ENCODE results near the gene OBSCN. TPM values are rescaled to one million over a fixed set of nuclear protein-coding genes. Genes with fewer than 3 reads are reported as not detected.

OBSCN gene
- total and polyA plus RNA-seq, 9 donors = 184 to 401 (median 297) TPM

DNA sequence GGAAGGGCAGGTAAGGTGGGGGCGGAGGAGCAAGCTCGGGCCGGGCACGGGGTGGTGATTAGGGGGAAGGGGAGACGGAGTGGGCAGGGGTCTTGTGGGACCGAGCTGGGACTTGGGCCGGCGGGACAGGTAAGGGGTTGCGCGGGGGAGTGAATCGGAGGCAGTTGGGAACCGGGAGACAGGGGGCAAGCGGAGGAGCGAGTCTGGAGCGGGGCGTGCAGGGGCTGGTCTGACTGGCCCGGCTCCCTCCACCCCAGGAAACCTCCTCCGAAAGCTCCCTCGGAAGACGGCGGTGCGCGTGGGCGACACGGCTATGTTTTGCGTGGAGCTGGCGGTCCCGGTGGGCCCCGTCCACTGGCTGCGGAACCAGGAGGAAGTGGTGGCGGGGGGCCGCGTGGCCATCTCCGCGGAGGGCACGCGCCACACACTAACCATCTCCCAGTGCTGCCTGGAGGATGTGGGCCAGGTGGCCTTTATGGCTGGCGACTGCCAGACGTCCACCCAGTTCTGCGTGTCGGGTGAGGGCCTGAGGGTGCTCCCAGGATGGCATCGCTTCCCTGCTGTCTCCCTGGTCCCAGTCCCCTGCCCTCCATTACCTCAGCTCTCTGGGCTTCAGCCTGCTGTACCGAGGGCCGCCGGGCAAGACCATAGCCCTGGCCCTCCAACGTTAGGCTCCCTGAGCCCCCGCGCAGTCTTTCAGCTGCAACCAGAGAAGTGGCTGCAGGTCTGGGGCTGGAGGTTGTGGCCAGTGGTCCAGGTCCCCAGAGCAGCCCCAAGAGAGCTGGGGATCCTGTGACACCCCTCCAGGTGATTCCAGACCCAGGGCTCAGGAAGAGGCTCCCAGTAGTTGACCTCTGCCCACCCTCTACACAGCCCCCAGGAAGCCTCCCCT lies 6.3 kb downstream of the OBSCN start:
- Histone ChIP-seq H3K27me3 (ENCODE audit: control insufficient read depth, insufficient read depth, low read length) (peaks cover 15% of the 10 kb centered on the region), H3K4me1 (ENCODE audit: control insufficient read depth, insufficient read depth, low read length) (peaks cover 61% of the 10 kb centered on the region), H3K4me3 (ENCODE audit: low read length) (peak overlapping the region; percentile 15), H3K27ac (ENCODE audit: low read length) (peak overlapping the region; percentile 55), H3K9me3 (replicated peaks; ENCODE audit: control insufficient read depth, low read depth, low read length) (no peaks in the 10 kb centered on the region), H3K36me3 (ENCODE audit: control insufficient read depth, insufficient read depth, low read length) (peaks cover 40% of the 10 kb centered on the region)
- DNase-seq = no peak
- 24% methylated on average over 35 of the region's 48 CpGs for WGBS (ENCODE audit: insufficient coverage)

DNA sequence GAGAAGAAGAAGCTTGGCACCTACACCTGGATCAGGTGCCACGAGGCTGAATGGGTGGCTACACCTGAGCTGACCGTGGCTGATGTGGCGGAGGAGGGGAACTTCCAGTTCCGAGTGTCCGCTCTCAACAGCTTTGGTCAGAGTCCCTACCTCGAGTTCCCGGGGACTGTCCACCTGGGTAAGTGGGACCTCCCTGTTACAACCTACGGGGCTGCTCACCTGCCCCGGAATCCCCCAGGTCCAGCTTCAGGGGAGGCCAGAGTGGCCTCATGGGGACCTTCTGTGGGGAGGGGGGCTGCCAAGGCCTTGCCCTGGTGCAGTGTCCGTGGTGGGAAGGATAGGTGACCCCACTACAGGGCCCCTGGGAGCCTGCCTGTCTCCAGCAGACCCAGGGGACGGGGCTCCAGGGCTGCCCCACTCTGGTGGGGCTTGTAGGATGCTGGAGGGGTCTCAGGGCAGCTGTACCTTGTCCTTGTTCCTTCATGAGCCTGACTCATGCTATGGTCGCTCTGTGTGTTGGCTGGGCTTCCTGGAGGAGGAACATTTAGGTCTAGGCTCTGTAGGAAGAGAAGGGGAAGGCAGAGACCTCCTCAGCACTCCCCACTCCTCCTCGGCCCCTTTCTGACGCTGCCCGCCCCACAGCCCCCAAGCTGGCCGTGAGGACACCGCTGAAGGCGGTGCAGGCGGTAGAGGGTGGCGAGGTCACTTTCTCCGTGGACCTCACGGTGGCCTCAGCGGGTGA lies 7.2 kb downstream of the OBSCN start:
- peaks cover 47% of the 10 kb centered on the region for H3K36me3 ChIP-seq (ENCODE audit: control insufficient read depth, insufficient read depth, low read length)
- WGBS (ENCODE audit: insufficient coverage) = 91% methylated on average over 21 of the region's 23 CpGs
- peaks cover 57% of the 10 kb centered on the region for H3K4me1 ChIP-seq (ENCODE audit: control insufficient read depth, insufficient read depth, low read length)
- H3K27me3 ChIP-seq (ENCODE audit: control insufficient read depth, insufficient read depth, low read length) = peaks cover 15% of the 10 kb centered on the region
- no peak overlapping the region for H3K4me3 ChIP-seq (ENCODE audit: low read length)
- no peaks in the 10 kb centered on the region for H3K9me3 ChIP-seq (replicated peaks; ENCODE audit: control insufficient read depth, low read depth, low read length)
- H3K27ac ChIP-seq (ENCODE audit: low read length) = peak overlapping the region; percentile 55
- no peak for DNase-seq

DNA sequence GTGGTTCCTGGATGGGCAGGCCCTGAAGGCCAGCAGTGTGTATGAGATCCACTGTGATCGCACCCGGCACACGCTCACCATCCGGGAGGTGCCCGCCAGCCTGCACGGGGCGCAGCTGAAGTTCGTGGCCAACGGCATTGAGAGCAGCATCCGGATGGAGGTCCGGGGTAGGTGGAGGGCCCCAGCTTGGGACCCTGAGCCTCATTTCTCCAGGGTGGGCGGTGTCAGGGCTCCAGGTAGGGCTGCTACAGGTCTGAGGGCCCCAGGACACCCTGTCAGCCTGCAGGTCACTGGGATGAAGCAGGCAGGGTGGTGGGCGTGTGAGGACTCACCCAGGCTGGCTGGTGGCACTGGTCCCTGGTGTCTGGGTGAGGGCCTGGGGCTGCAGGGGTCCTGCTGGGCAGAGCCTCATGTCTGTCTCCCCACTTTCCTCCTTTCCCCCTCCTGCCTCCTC lies 7.8 kb downstream of the OBSCN start:
- Histone ChIP-seq H3K27ac (ENCODE audit: low read length) (peak overlapping the region; percentile 25), H3K4me1 (ENCODE audit: control insufficient read depth, insufficient read depth, low read length) (peaks cover 52% of the 10 kb centered on the region), H3K36me3 (ENCODE audit: control insufficient read depth, insufficient read depth, low read length) (peaks cover 49% of the 10 kb centered on the region), H3K27me3 (ENCODE audit: control insufficient read depth, insufficient read depth, low read length) (peaks cover 15% of the 10 kb centered on the region), H3K4me3 (ENCODE audit: low read length) (no peak overlapping the region), H3K9me3 (replicated peaks; ENCODE audit: control insufficient read depth, low read depth, low read length) (no peaks in the 10 kb centered on the region)
- no peak for DNase-seq
- 97% methylated on average over 13 of the region's 13 CpGs for WGBS (ENCODE audit: insufficient coverage)

DNA sequence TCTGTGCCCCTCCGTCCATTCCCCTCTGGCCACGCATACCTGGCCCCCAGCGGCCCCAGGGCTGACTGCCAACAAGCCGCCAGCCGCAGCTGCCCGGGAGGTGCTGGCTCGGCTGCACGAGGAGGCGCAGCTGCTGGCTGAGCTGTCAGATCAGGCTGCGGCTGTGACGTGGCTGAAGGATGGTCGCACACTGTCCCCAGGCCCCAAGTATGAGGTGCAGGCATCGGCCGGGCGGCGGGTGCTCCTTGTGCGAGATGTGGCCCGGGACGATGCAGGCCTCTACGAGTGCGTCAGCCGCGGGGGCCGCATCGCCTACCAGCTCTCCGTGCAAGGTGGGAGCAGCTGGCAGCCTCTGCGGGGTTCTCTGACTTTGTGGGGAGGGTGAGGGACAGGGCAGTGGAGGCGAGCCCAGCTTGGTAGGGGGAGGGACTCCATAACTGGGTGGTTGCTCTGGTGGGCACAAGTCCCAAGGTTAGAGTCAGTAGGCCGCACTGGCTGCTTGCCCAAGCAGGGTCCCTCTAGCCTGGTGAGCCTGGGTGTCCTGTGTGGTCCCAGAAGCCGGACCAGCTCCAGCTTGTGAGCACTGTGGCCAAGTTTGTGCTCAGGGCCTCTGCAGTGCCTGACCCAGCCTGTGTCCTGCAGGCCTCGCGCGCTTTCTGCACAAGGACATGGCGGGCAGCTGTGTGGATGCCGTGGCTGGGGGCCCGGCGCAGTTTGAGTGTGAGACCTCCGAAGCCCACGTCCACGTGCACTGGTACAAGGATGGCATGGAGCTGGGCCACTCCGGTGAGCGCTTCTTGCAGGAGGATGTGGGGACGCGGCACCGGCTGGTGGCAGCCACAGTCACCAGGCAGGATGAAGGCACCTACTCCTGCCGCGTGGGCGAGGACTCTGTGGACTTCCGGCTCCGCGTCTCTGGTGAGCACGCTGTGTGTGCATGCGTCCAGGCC lies 8.8 kb downstream of the OBSCN start:
- H3K27me3 ChIP-seq (ENCODE audit: control insufficient read depth, insufficient read depth, low read length) = peaks cover 11% of the 10 kb centered on the region
- H3K9me3 ChIP-seq (replicated peaks; ENCODE audit: control insufficient read depth, low read depth, low read length) = no peaks in the 10 kb centered on the region
- peak overlapping the region; percentile 51 for H3K27ac ChIP-seq (ENCODE audit: low read length)
- H3K36me3 ChIP-seq (ENCODE audit: control insufficient read depth, insufficient read depth, low read length) = peaks cover 53% of the 10 kb centered on the region
- 91% methylated on average over 47 of the region's 53 CpGs for WGBS (ENCODE audit: insufficient coverage)
- H3K4me1 ChIP-seq (ENCODE audit: control insufficient read depth, insufficient read depth, low read length) = peaks cover 43% of the 10 kb centered on the region
- H3K4me3 ChIP-seq (ENCODE audit: low read length) = no peak overlapping the region
- peak; percentile 53 for DNase-seq

DNA sequence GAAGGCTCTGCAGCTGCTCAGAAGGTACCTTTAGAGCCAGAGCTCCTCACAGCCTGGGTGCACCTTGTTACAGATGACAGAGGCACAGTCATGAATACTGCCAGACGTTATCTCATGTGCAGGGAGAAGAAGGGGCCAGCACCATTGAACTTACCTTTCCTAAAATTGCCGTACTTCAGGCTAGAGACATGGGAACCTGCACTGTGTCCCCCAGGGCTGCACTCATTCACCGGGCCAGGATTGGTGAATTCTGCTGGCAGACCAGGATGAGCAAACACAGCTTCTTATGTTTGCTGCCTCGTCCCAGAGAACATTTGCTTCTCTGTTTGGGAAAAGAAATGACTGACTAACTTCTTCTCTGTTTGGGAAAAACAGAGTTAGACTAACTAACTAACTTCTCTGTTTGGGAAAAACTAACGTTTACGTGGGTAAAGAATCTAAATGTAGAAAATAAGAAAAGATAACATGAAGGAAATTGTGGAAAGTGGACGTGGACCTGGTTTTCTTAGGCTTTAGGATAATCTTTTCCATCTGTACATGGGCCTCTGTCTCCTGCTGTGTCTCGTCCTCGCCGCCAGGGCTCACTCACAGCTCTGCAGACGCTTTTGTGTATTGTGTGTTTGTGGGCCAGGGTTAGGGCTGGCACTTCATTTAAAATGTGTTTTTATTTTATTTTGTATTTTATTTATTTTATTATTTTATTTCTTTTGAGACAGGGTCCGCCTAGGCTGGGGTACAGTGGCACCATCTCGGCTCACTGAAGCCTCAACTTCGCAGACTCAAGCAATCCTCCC lies 9.9 kb downstream of the OBSCN start:
- no peak for DNase-seq
- WGBS (ENCODE audit: insufficient coverage) = 57% methylated on average over 4 of the region's 14 CpGs
- H3K9me3 ChIP-seq (replicated peaks; ENCODE audit: control insufficient read depth, low read depth, low read length) = no peaks in the 10 kb centered on the region
- no peak overlapping the region for H3K27ac ChIP-seq (ENCODE audit: low read length)
- peaks cover 39% of the 10 kb centered on the region for H3K4me1 ChIP-seq (ENCODE audit: control insufficient read depth, insufficient read depth, low read length)
- H3K36me3 ChIP-seq (ENCODE audit: control insufficient read depth, insufficient read depth, low read length) = peaks cover 59% of the 10 kb centered on the region
- no peak overlapping the region for H3K4me3 ChIP-seq (ENCODE audit: low read length)
- H3K27me3 ChIP-seq (ENCODE audit: control insufficient read depth, insufficient read depth, low read length) = peaks cover 7% of the 10 kb centered on the region

DNA sequence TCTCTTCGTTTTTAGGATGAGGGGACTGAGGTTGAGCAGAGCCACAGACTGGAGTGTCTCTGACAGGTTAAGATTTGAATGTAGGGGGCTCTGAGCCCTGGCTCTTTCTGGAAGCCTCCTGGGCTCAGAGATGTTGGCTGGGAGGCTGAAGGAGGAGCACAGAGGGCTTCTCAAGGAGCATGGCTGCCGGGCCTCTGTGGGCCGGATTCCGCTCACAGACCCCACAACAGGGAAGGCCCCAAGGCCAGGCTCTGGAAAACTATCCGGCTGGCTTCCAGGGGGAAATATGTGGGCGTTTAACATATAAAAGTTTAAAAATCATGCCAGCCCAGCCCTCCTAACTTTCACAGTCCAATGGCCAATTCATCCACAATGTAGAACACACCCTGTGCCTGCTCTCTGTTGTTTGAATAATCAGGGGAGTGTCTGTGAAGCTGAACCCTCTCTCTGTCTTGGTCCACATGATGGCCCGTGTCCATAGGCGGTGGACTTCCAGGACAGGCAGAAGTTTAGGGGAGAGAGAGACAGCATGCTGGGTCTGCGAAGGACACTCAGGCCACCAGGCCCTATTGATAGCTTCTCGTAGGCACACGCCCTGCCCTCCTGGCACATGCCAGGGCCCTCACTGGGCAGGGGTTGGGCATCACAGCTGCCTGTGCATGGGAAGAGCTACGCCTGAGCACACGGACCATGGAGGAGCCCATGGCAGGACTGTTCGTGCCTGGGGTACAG lies 10.8 kb downstream of the OBSCN start:
- peaks cover under 1% of the 10 kb centered on the region for H3K9me3 ChIP-seq (replicated peaks; ENCODE audit: control insufficient read depth, low read depth, low read length)
- H3K4me3 ChIP-seq (ENCODE audit: low read length) = no peak overlapping the region
- H3K36me3 ChIP-seq (ENCODE audit: control insufficient read depth, insufficient read depth, low read length) = peaks cover 67% of the 10 kb centered on the region
- no peak for DNase-seq
- peaks cover 4% of the 10 kb centered on the region for H3K27me3 ChIP-seq (ENCODE audit: control insufficient read depth, insufficient read depth, low read length)
- no peak overlapping the region for H3K27ac ChIP-seq (ENCODE audit: low read length)
- 84% methylated on average over 8 of the region's 14 CpGs for WGBS (ENCODE audit: insufficient coverage)
- H3K4me1 ChIP-seq (ENCODE audit: control insufficient read depth, insufficient read depth, low read length) = peaks cover 34% of the 10 kb centered on the region

DNA sequence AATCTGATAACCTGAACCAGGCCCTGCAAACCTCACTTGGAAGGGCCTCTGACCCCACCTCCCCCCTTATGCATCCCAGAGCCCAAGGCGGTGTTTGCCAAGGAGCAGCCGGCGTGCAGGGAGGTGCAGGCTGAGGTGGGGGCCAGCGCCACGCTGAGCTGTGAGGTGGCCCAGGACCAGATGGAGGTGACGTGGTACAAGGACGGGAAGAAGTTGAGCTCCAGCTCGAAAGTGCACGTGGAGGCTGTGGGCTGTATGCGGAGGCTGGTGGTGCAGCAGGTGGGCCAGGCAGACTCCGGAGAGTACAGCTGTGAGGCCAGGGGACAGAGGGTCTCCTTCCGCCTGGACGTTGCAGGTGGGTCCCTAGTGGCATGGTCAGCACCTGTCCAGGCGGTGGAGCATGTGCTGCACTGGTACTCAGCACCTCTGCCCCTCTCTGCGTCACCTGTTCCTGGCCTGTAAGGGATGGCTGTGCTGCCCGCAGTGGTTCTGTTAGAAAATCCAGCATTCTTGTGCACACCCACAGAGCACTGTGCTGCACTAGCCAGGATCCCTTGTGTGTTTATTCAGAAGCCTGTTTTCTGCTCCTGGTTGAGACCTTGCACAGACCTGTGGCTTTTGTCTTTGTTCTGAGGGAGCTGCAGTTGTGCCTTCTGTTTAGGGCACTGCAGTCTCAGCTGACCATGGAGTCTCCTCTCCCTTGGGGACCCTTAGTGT lies 11.6 kb downstream of the OBSCN start:
- peaks cover 2% of the 10 kb centered on the region for H3K27me3 ChIP-seq (ENCODE audit: control insufficient read depth, insufficient read depth, low read length)
- peaks cover 31% of the 10 kb centered on the region for H3K4me1 ChIP-seq (ENCODE audit: control insufficient read depth, insufficient read depth, low read length)
- no peak overlapping the region for H3K27ac ChIP-seq (ENCODE audit: low read length)
- 93% methylated on average over 15 of the region's 16 CpGs for WGBS (ENCODE audit: insufficient coverage)
- DNase-seq = no peak
- no peak overlapping the region for H3K4me3 ChIP-seq (ENCODE audit: low read length)
- peaks cover 7% of the 10 kb centered on the region for H3K9me3 ChIP-seq (replicated peaks; ENCODE audit: control insufficient read depth, low read depth, low read length)
- H3K36me3 ChIP-seq (ENCODE audit: control insufficient read depth, insufficient read depth, low read length) = peaks cover 71% of the 10 kb centered on the region

DNA sequence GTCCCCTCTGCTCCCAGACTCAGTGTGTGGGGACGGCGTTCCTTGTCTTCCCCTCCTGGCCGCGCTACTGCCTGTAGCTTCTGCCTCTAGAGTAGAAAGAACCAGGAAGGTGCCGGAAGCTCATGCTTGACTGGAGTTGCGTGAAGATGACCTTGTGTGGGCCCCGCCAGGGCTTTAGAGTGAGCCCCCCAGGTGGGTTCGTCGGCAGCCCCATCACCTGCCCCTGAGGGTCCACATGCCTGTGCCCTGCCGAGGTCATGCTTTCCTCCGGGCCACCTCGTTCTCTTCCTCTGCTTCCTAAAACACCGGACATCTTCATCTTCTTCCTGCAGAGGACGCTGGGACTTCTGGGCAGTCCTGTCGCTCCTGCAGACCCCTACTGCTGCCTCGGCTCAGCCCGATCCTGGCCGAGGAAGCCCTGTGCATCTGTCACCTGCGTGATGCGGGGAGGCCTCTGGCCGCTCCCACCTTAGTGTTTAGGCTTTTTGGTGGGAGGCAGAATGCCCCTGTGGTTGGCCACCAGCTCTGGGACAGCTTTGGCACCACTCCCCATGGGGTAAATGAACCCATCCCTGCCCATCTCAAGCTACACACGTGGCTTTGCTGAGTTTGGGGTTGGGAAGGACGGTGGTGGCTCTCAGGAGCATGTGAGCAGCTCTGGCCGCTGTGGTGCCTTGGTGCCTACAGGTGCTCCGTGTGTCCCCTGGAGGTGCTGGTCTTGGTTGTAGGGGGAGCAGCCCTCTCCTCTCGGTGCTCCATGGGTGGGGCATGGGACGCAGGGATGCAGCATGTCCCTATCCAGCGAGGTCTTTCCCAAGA lies 12.3 kb downstream of the OBSCN start:
- H3K9me3 ChIP-seq (replicated peaks; ENCODE audit: control insufficient read depth, low read depth, low read length) = peaks cover 14% of the 10 kb centered on the region
- peaks cover 71% of the 10 kb centered on the region for H3K36me3 ChIP-seq (ENCODE audit: control insufficient read depth, insufficient read depth, low read length)
- H3K27me3 ChIP-seq (ENCODE audit: control insufficient read depth, insufficient read depth, low read length) = no peaks in the 10 kb centered on the region
- DNase-seq = no peak
- peaks cover 24% of the 10 kb centered on the region for H3K4me1 ChIP-seq (ENCODE audit: control insufficient read depth, insufficient read depth, low read length)
- no peak overlapping the region for H3K27ac ChIP-seq (ENCODE audit: low read length)
- H3K4me3 ChIP-seq (ENCODE audit: low read length) = no peak overlapping the region
- 91% methylated on average over 23 of the region's 28 CpGs for WGBS (ENCODE audit: insufficient coverage)

Data from muscle of leg (tissue), 11 donors.